Neural cell (in vitro differentiated cells): ENCODE data around the gene SDF4.

ENCODE experiments used
- CTCF ChIP-seq: fragments of 450-650 bp; IDR thresholded peaks from 2 replicates; pipeline ENCODE4 v1.5.1; 2014; ENCODE audit warnings: antibody characterized with exemption, mild to moderate bottlenecking, moderate library complexity; ENCODE audit not compliant: poor library complexity, severe bottlenecking
- EZH2 ChIP-seq: fragments of 200-600, 300-800 bp; shearing (Covaris generic), sonication (generic); IDR thresholded peaks from 2 replicates; pipeline ENCODE4 v1.6.1; 2014; ENCODE audit warnings: antibody characterized with exemption, low read length, borderline replicate concordance, mild to moderate bottlenecking; ENCODE audit not compliant: insufficient read depth, poor library complexity, severe bottlenecking
- MXI1 ChIP-seq: fragments of 450-650 bp; conservative IDR thresholded peaks from 2 replicates; pipeline ENCODE4 v1.6.1; 2014; ENCODE audit warnings: antibody characterized with exemption, mild to moderate bottlenecking; ENCODE audit not compliant: poor library complexity, severe bottlenecking
- POLR2AphosphoS5 ChIP-seq: IDR thresholded peaks from 2 replicates; pipeline ENCODE4 v1.6.1; 2012

- TF ChIP-seq POLR2AphosphoS5, result no peak
- no peak for TF ChIP-seq CTCF
- TF ChIP-seq MXI1, result no peak
- TF ChIP-seq EZH2, result no peak
Measured at GRCh38 chr1:1181938-1182410, 49.8 kb downstream of the SDF4 start.
